ACC112 (cell line): ENCODE measurements around the gene ZCCHC14.
"Not testable (repeated sequence)": the region's sequence is repeated elsewhere in the genome, so short reads cannot be mapped to it uniquely, and the experiment has no call there.

Experiments
- H2AFZ ChIP-seq: fragments of 200-600 bp; sonication (generic); one replicate; pipeline ENCODE4 v1.6.0; 2017; ENCODE audit warnings: antibody characterized with exemption, low read length; ENCODE audit not compliant: unreplicated experiment
- H3K27ac ChIP-seq: fragments of 200-600 bp; sonication (generic); 2 replicates; pipeline ENCODE4 v1.5.1; 2014; ENCODE audit warnings: low read depth, mild to moderate bottlenecking, antibody characterized with exemption, low read length, moderate library complexity
- H3K27me3 ChIP-seq: fragments of 200-600 bp; sonication (generic); 2 replicates; pipeline ENCODE4 v1.6.1; 2014; ENCODE audit warnings: mild to moderate bottlenecking, antibody characterized with exemption, low read length, moderate library complexity, mixed read lengths; ENCODE audit not compliant: insufficient read depth
- H3K36me3 ChIP-seq: fragments of 200-600 bp; sonication (generic); 2 replicates; pipeline ENCODE4 v1.6.1; 2016; ENCODE audit warnings: mild to moderate bottlenecking, antibody characterized with exemption, low read length, moderate library complexity, mixed read lengths; ENCODE audit not compliant: insufficient read depth
- H3K4me1 ChIP-seq: fragments of 200-600 bp; sonication (generic); one replicate; pipeline ENCODE4 v1.6.1; 2016; ENCODE audit warnings: low read length, mixed read lengths; ENCODE audit not compliant: insufficient read depth, unreplicated experiment, control insufficient read depth
- H3K4me3 ChIP-seq: fragments of 200-600 bp; sonication (generic); 2 replicates; pipeline ENCODE4 v1.5.1; 2014; ENCODE audit warnings: mild to moderate bottlenecking, low read depth, low read length
- H3K79me2 ChIP-seq: fragments of 200-600 bp; sonication (generic); one replicate; pipeline ENCODE4 v1.6.0; 2016; ENCODE audit warnings: low read length; ENCODE audit not compliant: control insufficient read depth, unreplicated experiment, insufficient read depth

The ZCCHC14 gene

GRCh38 chr16:87525352-87525751 lies 32.5 kb upstream of the ZCCHC14 start:
- Histone ChIP-seq H3K79me2 (no peaks in the 10 kb centered on the region), H3K27me3 (no peaks in the 10 kb centered on the region; the same call in 1 of the 2 replicates), H3K27ac (no peak overlapping the region), H3K4me3 (no peak overlapping the region), H3K4me1 (no peaks in the 10 kb centered on the region), H3K36me3 (no peaks in the 10 kb centered on the region), H2AFZ (no peak overlapping the region)

- H3K27me3 ChIP-seq = no peaks in the 10 kb centered on the region; the same call in 1 of the 2 replicates
These were observed 31.6 kb upstream of the ZCCHC14 start for GRCh38 chr16:87524407-87524806.

GRCh38 chr16:87523605-87524004 lies 30.8 kb upstream of the ZCCHC14 start:
- not testable (repeated sequence) for H3K27me3 ChIP-seq, H3K4me1 ChIP-seq, H2AFZ ChIP-seq, H3K36me3 ChIP-seq, H3K4me3 ChIP-seq, H3K27ac ChIP-seq, H3K79me2 ChIP-seq

More at GRCh38 chr16:87524407-87524806, 31.6 kb upstream of the ZCCHC14 start:
- Histone ChIP-seq H3K36me3 (no peaks in the 10 kb centered on the region), H3K4me3 (no peak overlapping the region), H3K79me2 (no peaks in the 10 kb centered on the region), H3K4me1 (no peaks in the 10 kb centered on the region), H3K27ac (no peak overlapping the region), H2AFZ (no peak overlapping the region)

GRCh38 chr16:87521764-87522163 lies 28.9 kb upstream of the ZCCHC14 start:
- not testable (repeated sequence) for H3K36me3 ChIP-seq, H2AFZ ChIP-seq, H3K27me3 ChIP-seq

GRCh38 chr16:87519170-87519569 lies 26.3 kb upstream of the ZCCHC14 start:
- not testable (repeated sequence) for H3K27me3 ChIP-seq, H3K27ac ChIP-seq, H3K4me3 ChIP-seq, H3K79me2 ChIP-seq, H2AFZ ChIP-seq, H3K36me3 ChIP-seq
- H3K4me1 ChIP-seq = peaks cover 15% of the 10 kb centered on the region

More at GRCh38 chr16:87521764-87522163, 28.9 kb upstream of the ZCCHC14 start:
- not testable (repeated sequence) for H3K4me3 ChIP-seq, H3K79me2 ChIP-seq, H3K27ac ChIP-seq
- peaks cover 15% of the 10 kb centered on the region for H3K4me1 ChIP-seq

GRCh38 chr16:87518430-87519051 lies 25.7 kb upstream of the ZCCHC14 start:
- Histone ChIP-seq H3K4me3 (peak overlapping the region; percentile 37; the same call in 1 of the 2 replicates), H2AFZ (peak overlapping the region; percentile 60), H3K27ac (peak overlapping the region; percentile 47; the same call in 1 of the 2 replicates), H3K4me1 (peaks cover 15% of the 10 kb centered on the region)
- H3K36me3 ChIP-seq, H3K27me3 ChIP-seq, H3K79me2 ChIP-seq: not testable (repeated sequence)

- H3K4me3 ChIP-seq = peak overlapping the region; percentile 9; the same call in 1 of the 2 replicates
- not testable (repeated sequence) for H3K27me3 ChIP-seq, H2AFZ ChIP-seq
These were observed 25.0 kb upstream of the ZCCHC14 start for GRCh38 chr16:87517610-87518429.

GRCh38 chr16:87516361-87516760 lies 23.5 kb upstream of the ZCCHC14 start:
- Histone ChIP-seq H3K36me3 (no peaks in the 10 kb centered on the region), H3K4me1 (peaks cover 15% of the 10 kb centered on the region)

More at GRCh38 chr16:87517610-87518429, 25.0 kb upstream of the ZCCHC14 start:
- not testable (repeated sequence) for H3K36me3 ChIP-seq, H3K79me2 ChIP-seq
- Histone ChIP-seq H3K27ac (peak overlapping the region; percentile 47; the same call in 1 of the 2 replicates), H3K4me1 (peaks cover 15% of the 10 kb centered on the region)

GRCh38 chr16:87515475-87516330 lies 22.9 kb upstream of the ZCCHC14 start:
- H3K27ac ChIP-seq = no peak overlapping the region
- no peaks in the 10 kb centered on the region for H3K36me3 ChIP-seq
- no peak overlapping the region for H3K4me3 ChIP-seq
- peaks cover 15% of the 10 kb centered on the region for H3K4me1 ChIP-seq
- H3K79me2 ChIP-seq = no peaks in the 10 kb centered on the region
- H3K27me3 ChIP-seq = no peaks in the 10 kb centered on the region
- H2AFZ ChIP-seq = no peak overlapping the region

More at GRCh38 chr16:87516361-87516760, 23.5 kb upstream of the ZCCHC14 start:
- H3K27ac ChIP-seq = no peak overlapping the region
- H3K79me2 ChIP-seq = no peaks in the 10 kb centered on the region
- no peaks in the 10 kb centered on the region for H3K27me3 ChIP-seq
- H3K4me3 ChIP-seq = no peak overlapping the region
- no peak overlapping the region for H2AFZ ChIP-seq

GRCh38 chr16:87509778-87510177 lies 17.0 kb upstream of the ZCCHC14 start:
- not testable (repeated sequence) for H3K36me3 ChIP-seq, H3K27ac ChIP-seq, H3K4me1 ChIP-seq, H2AFZ ChIP-seq, H3K4me3 ChIP-seq, H3K79me2 ChIP-seq
- H3K27me3 ChIP-seq = peaks cover 12% of the 10 kb centered on the region
